GM19238 (cell line): Measurements from ENCODE around the gene C2orf80.
"Not testable (repeated sequence)": the region's sequence is repeated elsewhere in the genome, so short reads cannot be mapped to it uniquely, and the experiment has no call there.

Experiments
- DNase-seq: peaks from one replicate; pipeline ENCODE4 v3.0.0; 2011; ENCODE audit warnings: low spot score; ENCODE audit not compliant: insufficient read length

C2orf80 gene

GRCh38 chr2:208179028-208179609 lies 10.7 kb downstream of the C2orf80 start:
- DNase-seq, result no peak

- DNase-seq, result no peak
Measured at GRCh38 chr2:208175840-208176153, 14.0 kb downstream of the C2orf80 start.

- DNase-seq, result peak; percentile 42
Measured at GRCh38 chr2:208175069-208175839, 14.6 kb downstream of the C2orf80 start.

- no peak for DNase-seq
Measured at GRCh38 chr2:208174144-208174543, 15.7 kb downstream of the C2orf80 start.

- no peak for DNase-seq
Measured at GRCh38 chr2:208172125-208172524, 17.7 kb downstream of the C2orf80 start.

GRCh38 chr2:208164951-208165755 lies 24.7 kb downstream of the C2orf80 start:
- DNase-seq, result no peak

GRCh38 chr2:208163489-208163888 lies 26.3 kb downstream of the C2orf80 start, which contains the start of gene CRYGA:
Gene CRYGA, minus strand, starts transcription at chr2:208163589. Its CDS starts 33 bp downstream, at chr2:208163556.
- no peak for DNase-seq

- DNase-seq, result no peak
Measured at GRCh38 chr2:208156439-208156838, 33.4 kb downstream of the C2orf80 start.

GRCh38 chr2:208153156-208153555 lies 36.7 kb downstream of the C2orf80 start:
- no peak for DNase-seq

- DNase-seq, result no peak
Measured at GRCh38 chr2:208150956-208151355, 38.9 kb downstream of the C2orf80 start.

GRCh38 chr2:208150094-208150493 lies 39.7 kb downstream of the C2orf80 start:
- DNase-seq, result no peak

- no peak for DNase-seq
Measured at GRCh38 chr2:208148803-208149202, 41.0 kb downstream of the C2orf80 start.

- DNase-seq, result no peak
Measured at GRCh38 chr2:208147759-208148158, 42.1 kb downstream of the C2orf80 start.

- DNase-seq, result no peak
Measured at GRCh38 chr2:208147008-208147407, 42.8 kb downstream of the C2orf80 start.

GRCh38 chr2:208146006-208146405 lies 43.8 kb downstream of the C2orf80 start, which contains the start of gene CRYGB:
Gene CRYGB, minus strand, starts transcription at chr2:208146158. Its CDS starts 38 bp downstream, at chr2:208146120.
- DNase-seq, result no peak

GRCh38 chr2:208142925-208143799 lies 46.7 kb downstream of the C2orf80 start:
- DNase-seq, result no peak

GRCh38 chr2:208142240-208142924 lies 47.4 kb downstream of the C2orf80 start:
- no peak for DNase-seq

- DNase-seq, result no peak
Measured at GRCh38 chr2:208139447-208139846, 50.4 kb downstream of the C2orf80 start.

GRCh38 chr2:208138334-208138733 lies 51.5 kb downstream of the C2orf80 start:
- not testable (repeated sequence) for DNase-seq

GRCh38 chr2:208136716-208137094 lies 53.1 kb downstream of the C2orf80 start:
- no peak for DNase-seq
